Measurements from ENCODE around the gene SYNGR3.
"Not testable (repeated sequence)": the region's sequence is repeated elsewhere in the genome, so short reads cannot be mapped to it uniquely, and the experiment has no call there.

SYNGR3 gene

DNA sequence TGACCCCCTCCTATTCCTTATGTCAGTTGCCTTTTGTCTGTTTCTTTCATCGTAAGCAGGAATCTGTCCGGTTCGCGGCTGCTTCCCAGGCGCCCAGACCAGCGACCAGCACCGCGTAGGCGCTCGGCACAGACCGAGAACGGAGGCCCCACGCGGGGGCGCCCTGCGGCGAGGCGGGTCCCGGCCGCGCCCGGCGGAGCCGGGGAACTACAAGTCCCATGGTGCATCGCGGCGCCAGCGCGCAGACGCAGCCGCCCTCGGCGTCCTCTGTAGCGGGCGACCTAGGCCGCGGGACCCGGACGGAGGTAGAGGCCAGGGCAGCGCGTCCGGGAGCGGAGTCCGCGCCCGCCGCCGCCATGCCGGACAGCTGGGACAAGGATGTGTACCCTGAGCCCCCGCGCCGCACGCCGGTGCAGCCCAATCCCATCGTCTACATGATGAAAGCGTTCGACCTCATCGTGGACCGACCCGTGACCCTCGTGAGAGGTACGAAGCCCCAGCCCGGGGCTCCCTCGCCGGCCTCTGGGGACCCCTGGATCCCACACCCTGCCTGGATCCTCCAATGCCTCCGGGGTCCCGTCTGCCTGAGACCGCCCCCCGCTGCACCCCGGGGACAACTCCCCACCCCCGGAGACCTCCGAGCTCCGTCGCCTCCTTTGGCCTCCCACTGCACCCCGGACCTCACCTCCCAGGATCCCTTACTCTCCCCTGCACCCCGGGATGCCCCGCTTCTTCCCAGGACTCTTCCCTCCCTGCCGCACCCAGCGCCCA, 30.3 kb upstream of the SYNGR3 start, which contains the start of gene NDUFB10:
Gene NDUFB10 (plus strand): TSS at position 270 of the 771 bp plus-strand sequence. CDS start 87 bp downstream, at position 357.
- peak; percentile 37 for DNase-seq

DNA sequence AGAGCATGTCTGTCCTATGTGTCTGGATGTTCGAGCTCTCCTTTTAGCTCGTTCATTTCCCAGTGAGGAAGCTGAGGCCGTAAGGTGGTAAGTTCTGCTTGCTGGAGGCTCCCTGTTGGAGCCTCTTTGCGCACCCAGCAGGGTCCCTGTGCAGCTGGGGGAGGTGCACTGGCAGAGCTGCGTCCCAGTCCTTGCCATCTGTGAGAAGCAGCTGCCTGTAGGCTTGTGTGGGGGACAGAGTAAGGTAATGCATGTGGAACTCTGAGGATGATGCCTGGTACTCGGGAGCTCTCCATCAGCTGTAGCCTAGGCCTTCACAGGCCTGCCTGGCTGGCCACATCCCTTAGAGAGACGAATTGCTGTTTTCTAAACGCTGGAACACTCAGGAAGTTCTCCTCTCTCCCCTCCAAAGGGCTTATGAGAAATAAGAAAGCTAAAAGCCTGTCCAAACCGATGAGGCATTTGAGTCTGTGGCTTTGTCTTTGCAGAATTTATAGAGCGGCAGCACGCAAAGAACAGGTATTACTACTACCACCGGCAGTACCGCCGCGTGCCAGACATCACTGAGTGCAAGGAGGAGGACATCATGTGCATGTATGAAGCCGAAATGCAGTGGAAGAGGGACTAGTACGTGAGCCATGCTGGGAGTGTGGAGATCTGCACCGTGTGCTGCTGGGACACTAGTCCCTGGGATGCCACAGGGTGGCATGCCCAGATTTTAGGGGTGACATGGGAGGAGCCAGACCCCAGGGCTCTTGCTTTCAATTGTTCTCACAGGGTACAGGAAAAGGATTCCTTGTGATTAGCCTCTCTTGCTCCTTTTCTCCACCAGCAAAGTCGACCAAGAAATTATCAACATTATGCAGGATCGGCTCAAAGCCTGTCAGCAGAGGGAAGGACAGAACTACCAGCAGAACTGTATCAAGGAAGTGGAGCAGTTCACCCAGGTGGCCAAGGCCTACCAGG, 28.8 kb upstream of the SYNGR3 start:
- DNase-seq, result no peak

DNA sequence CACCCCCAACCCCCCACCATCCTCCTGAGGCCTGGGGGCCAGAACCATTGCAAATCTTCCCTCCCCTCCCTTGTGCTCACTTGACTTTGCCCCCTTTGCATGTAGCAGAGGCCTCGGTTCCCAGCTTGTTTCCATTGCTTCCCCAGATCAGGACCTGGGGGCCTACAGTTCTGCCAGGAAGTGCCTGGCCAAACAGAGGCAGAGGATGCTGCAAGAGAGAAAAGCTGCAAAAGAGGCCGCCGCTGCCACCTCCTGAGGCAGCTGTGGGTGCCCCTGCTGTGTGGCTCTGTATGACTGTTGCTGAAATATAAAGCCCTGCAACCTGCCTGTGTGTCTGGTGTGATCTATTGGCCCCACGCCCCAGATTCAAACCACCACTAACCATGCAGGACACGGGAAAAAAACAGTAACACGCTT, 28.1 kb upstream of the SYNGR3 start:
- DNase-seq, result no peak

DNA sequence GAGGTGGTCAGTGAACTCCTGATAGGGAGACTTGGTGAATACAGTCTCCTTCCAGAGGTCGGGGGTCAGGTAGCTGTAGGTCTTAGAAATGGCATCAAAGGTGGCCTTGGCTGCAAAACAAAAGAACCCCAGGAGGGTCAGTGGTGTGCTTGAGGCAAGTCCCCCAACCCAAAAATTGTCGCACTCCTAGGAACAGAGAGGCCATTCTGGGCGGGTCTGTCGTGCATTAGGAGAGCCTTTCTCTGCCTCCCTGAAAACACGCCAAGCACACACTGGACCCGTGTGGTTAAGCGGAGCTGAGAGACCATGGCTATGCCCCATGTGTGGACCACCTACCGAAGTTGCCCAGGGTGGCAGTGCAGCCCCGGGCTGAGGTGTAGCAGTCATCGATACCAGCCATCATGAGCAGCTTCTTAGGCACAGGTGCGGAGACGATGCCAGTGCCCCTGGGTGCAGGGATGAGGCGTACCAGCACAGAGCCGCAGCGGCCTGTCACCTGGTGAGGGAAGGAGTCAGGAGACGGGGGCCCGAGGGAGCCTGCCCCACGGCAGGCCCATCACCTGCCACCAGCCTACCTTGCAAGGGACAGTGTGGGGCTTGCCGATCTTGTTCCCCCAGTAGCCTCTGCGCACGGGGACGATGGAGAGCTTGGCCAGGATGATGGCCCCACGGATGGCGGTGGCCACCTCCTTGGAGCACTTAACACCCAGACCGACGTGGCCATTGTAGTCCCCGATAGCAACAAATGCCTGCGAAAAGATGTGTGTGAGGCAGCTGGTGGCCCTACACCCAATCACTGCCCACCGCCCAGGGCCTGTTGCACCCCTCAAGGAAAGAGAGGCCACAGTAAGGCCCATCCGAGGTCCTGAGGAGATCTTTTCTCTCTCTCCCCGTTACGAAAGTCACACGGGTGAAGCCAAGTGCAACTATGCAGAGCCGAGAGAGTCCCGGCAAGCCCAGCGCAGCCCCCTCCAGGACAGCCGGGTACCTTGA, 27.3 kb upstream of the SYNGR3 start:
- not testable (repeated sequence) for DNase-seq

DNA sequence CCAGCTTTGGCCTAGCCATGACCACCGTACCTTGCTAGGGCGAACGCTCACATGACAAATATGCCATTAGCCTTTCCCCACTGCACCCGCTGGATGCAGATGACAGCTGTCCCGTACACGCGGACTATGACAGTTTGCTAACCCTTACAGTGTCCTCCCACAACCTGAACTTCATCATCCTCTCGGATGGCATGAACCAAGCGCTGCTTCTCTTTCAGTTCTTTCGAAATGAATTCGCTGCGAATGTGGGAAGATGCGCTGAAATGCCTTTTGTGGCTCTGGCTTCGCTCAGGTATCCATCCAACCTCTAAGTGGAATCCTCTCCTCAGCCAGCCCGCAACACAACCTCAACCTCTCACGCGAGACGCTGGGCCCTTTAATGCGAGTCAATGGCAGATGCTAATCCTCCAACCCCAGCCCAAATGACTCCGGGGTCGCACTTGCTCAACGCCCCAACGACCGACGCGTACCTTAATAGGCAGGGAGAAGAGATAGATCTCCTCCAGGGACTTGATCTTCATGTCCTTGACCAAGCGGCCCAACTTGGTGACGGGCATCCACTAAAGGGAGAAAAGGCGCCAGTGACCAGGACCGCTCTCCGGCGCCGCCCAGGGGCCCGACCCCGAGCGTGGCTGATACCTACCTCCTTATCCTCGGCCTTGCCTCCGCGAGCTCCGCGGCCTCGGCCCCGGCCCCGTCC, 25.8 kb upstream of the SYNGR3 start:
- no peak for DNase-seq

DNA sequence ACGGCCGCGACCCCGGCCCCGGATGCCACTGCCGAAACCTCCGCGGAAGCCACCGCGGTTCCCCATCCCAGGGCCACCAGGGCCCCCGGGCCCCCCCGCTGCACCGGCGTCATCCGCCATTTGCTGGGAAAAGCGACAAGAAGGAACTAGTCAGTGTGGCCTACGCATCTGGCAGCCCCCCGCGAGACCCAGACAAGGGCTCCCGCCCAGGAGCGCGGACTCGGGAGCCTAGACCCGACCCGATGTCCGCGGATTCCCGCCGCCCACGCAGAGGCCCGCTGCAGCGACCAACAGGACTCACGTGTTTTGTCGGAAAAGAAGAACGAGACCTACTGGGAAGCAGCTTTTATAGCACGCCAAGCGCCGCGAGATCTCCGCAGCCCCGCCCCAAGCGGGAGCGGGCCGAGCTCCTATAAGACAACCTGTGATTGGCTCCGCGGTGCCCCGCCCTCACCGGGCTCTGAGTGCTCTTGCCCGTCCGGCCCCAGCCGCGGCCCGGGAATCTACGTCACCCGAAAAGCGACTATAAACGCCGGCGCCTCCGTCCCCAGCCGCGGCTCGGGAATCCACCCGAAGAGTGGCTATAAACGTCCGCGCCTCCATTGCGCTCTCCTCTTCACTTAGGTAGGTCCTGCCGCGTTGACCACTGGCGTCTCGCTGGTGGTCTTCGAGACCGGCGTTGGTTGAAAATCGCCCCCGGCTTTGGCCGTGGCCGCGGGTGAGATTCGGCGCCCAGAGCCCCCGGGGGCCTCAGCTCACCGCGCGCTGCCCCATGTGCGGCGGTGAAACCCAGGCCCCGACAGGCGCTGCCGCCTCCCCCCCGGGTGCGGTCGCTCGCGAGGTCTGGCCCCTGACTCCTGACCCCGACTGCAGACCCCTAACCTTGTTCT, 25.0 kb upstream of the SYNGR3 start, which contains the start of gene RPS2:
Gene RPS2 (minus strand): TSS at position 321 of the 890 bp plus-strand sequence. CDS start 201 bp downstream, at position 120.
- DNase-seq, result peak; percentile 98

DNA sequence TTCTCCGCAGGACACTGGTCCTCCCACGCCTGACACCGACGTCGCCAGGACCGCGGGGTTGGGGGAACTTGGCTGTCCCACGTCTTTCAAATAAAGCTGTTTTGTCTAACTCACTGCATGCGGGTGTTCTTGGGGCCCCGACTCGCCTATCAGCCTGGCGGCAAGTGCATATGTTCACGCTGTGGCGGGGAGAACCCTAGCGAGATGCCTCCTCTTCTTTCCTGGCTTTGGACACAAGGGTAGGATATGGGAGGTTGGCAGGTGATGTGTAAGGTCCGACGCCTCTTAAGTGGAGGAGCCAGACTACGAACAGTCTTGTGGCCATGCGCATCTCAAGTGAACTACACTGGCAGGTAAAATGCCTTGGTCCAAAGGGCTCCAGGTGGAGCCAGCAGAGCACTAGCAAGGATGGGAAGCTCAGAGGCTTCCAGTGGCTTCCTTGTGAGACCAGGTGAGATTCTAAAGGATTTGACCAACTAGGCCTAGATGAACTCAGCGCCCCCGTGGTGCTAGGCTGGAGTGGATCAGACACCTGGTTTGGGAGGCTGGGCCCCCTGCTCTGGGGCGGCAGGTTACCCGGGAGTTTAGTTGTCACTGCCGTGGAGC, 24.3 kb upstream of the SYNGR3 start:
- DNase-seq, result no peak

DNA sequence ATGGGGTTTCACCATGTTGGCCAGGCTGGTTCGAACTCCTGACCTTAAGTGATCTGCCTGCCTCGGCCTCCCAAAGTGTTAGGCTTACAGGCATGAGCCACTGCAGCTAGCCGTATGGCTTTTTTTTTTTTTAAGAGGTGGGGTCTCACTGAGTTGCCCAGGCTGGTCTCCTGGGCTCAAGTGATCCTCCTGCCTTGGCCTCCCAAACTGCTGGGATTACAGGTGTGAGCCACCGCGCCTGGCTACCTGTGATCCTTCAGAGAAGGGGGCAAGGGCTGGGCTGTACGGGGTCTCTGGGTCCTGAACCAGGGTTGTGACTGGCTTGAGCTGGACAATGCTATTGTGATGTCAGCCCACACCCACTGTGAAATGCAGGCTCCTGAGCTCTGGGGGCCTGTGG, 23.3 kb upstream of the SYNGR3 start, which contains the start of gene RNF151:
Gene RNF151 (plus strand): TSS at position 397 of the 400 bp plus-strand sequence. CDS start 26 bp downstream, outside the sequence.
- no peak for DNase-seq

DNA sequence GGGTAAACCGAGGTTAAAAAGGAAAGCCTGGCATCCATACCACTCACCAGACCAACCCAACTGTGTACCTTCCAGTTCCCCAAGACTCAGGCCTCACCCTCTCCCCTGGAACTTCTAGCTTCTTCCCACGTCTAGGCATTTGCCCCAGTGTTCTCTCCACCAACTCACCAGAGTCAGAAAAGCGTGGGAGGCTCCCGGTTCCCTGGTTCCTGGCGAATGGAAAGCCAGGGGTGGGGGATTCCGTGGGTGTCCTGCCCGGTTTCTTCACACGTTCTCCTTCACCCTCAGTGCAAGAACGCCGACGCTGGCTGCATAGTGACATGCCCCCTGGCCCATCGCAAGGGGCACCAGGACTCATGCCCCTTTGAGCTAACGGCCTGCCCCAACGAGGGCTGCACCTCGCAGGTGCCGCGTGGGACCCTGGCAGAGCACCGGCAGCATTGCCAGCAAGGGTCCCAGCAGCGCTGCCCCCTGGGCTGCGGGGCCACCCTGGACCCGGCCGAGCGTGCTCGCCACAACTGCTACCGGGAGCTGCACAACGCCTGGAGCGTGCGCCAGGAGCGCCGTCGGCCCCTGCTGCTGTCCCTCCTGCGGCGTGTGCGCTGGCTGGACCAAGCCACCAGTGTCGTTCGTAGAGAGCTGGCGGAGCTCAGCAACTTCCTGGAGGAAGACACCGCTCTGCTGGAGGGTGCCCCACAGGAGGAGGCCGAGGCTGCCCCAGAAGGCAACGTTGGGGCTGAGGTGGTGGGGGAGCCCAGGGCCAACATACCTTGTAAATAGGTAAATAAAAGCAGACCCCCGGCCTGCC, 21.4 kb upstream of the SYNGR3 start:
- no peak for DNase-seq

DNA sequence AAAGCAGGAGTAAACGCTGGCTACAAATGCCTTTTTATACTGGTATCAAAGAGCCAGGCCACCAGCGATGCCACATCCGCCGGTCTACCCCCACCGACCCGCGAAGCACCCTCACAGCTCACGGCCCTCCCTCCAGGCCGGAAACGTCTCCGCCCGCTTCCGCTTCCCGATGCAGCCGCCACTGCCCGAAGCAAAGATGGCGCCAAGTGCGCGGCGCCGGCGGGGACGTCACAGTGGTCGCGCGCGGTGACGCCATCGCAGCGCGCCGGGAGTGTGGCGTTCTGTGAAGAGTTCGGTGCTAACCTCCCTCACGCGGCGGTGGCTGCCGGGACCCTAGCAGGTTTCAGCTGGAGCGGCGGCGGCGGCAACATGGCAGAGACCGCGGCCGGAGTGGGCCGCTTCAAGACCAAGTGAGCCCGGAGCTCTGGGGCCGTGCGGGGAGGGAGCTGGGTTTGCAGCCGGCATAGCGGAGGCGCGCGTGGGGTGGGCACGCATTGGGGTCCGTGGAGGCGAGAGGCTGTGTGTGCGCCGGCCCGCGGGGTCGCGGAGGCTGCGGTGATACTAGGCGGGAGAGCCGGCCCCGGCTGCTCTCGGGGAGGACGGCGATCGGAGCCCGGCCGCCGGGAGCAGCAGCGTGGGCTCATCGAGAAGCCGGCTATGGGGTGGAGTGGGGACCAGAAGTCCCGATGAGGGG, 17.8 kb upstream of the SYNGR3 start, which contains the start of gene TBL3:
Gene TBL3 (plus strand): TSS at position 258 of the 694 bp plus-strand sequence. CDS start 112 bp downstream, at position 370.
- peak; percentile 90 for DNase-seq

DNA sequence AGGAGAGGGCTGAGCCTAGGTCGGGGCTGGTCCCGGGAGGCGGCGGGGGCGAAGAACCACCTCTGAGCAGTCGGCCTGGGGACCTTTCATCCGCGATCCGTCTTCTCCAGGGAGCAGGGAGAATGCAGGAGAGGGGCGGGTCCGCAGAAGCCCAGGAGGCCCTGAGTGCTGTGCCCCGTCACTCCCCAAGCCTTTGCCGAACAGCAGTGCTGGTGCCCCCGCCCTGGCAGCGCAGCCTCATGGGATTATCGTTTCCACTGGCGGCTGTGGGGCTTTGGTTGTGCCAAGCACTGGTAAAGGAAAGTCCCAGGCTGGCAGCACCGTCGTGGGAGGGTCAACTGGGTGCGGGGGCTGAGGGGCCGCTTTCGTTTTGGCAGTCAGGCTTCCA, 17.3 kb upstream of the SYNGR3 start:
- DNase-seq, result no peak

DNA sequence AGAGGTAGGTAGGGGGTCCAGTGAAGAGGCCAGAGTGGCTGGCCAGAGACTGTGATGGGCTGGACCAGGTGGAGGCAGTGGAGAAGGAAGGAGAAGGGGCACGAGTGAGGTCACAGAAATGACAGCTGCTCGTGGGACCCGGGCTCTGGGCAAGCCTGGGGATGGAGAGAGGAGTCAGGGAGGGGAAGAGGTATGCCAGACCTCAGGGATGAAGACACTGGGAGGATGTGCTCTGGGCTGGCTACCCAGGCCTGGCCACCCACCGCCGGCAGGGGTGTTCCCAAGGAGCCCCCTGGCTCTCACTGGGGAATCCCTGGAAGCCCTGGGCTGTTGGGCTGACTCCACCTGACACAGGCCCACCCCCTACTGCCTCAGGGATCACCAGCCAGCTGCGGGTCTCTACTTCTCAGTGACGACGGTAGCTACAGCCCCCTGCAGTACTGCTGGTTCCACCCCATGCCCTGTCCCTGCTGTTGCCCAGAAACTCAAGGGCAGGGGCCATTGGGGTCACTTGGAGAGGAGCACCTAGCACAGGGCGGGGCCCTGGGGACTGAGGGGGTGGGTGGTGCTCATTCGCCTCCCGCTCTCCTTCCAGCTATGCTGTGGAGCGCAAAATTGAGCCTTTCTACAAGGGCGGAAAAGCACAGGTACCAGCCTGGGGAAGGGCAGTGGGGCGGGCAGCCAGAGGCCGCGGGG, 16.2 kb upstream of the SYNGR3 start:
- DNase-seq, result no peak

DNA sequence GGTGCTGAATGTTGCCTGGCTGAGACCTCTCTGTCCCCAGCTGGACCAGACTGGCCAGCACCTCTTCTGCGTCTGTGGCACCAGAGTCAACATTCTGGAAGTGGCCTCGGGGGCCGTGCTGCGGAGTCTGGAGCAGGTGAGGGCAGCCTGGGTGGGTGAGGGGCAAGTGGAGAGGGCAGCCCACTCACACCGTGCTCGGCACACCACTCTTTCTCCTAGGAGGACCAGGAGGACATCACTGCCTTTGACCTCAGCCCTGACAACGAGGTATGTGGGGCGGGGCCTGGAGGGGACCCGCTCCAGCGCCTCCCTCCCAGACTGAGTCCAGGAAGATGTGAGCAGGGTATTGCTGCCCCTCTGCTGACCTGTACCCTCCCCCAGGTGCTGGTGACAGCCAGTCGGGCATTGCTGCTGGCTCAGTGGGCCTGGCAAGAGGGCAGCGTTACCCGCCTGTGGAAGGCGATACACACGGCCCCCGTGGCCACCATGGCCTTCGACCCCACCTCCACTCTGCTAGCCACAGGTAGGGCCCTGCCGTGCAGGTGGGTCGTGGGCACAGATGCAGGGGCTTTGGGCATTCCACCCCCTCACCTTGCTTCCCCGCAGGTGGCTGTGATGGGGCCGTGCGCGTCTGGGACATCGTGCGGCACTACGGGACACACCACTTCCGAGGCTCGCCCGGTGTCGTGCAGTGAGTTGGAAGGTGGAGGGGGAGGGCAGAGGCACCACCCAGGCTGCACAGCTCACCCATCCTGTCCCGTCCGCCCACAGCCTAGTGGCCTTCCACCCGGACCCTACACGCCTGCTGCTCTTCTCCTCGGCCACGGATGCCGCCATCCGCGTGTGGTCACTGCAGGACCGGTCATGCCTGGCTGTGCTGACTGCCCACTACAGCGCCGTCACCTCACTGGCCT, 15.4 kb upstream of the SYNGR3 start:
- no peak for DNase-seq

DNA sequence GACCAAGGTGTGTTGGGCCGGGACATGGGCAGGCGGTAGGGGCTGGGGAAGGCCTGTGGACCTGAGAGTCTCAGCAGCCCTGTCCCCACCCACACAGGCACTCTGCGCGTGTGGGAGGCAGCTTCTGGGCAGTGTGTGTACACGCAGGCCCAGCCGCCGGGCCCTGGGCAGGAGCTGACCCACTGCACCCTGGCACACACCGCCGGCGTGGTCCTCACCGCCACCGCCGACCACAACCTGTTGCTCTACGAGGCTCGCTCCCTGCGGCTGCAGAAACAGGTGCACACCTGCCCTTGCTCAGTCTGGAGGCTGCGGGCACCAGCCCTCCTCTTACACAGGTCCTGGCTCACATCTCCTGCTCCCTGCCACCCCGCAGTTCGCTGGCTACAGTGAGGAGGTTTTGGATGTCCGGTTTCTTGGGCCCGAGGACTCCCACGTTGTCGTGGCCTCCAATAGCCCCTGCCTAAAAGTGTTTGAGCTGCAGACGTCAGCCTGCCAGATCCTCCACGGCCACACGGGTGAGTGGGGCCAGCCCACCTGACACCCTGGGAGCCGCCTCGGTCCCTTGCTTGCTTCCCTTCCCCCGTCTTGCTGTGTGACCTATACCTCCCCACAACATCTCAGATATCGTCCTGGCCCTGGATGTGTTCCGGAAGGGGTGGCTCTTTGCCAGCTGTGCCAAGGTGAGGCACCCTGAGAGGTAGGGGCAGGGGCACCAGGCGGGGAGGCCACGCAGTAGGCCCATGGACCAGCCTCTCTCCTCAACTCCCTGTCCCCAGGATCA, 14.1 kb upstream of the SYNGR3 start:
- no peak for DNase-seq

DNA sequence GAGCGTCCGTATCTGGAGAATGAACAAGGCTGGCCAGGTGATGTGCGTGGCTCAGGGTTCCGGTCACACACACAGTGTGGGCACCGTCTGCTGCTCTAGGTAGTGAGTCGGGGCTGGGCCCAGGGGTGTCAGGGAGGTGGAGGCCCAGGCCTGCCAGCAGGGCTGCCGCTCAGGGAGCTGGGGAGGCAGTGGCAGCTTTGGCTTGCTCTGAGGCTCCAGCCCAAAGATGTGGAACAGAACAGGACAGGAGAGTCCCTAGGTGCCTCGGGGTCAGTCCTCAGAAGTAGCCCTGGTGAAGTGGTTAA, 13.6 kb upstream of the SYNGR3 start:
- no peak for DNase-seq

Data from NCI-H187 treated with DMSO at 0.1 percent for 48 hours (cell line).